K562 (cell line): ENCODE data around the gene MED13L. TPM values are rescaled to one million over a fixed set of nuclear protein-coding genes. Genes with fewer than 3 reads are reported as not detected.
A peak's percentile ranks its signal among the peaks of the same experiment; 100 is the strongest.

ENCODE experiments used
- EP300 ChIP-seq: IDR thresholded peaks from 2 replicates; pipeline ENCODE4 v1.6.1; 2012; ENCODE audit warnings: low read length, improper control_type of control experiment
- EZH2 ChIP-seq: IDR thresholded peaks from 2 replicates; pipeline ENCODE4 v1.6.1; 2012; ENCODE audit warnings: low read depth, mild to moderate bottlenecking, inconsistent platforms, low read length, borderline replicate concordance
- GABPB2 ChIP-seq: fragments of 250-450 bp; sonication (Bioruptor Pico); conservative IDR thresholded peaks from 2 replicates; pipeline ENCODE4 v1.5.1; 2021; ENCODE audit warnings: mild to moderate bottlenecking
- HNRNPK ChIP-seq: fragments of 200-400 bp; formaldehyde crosslinking; IDR thresholded peaks from one replicate; pipeline ENCODE4 v1.6.1; 2018; ENCODE audit warnings: mild to moderate bottlenecking, low read depth, low read length; ENCODE audit not compliant: poor library complexity, severe bottlenecking
- JUND ChIP-seq, 2 experiments: IDR thresholded peaks; 2 replicates in 1 of 2; 3 replicates in 1 of 2; pipeline ENCODE4 v1.6.1; 2011; ENCODE audit warnings: borderline replicate concordance in 2 of 2, low read depth in 2 of 2, low read length in 2 of 2, improper control_type of control experiment in 1 of 2, missing biosample characterization in 1 of 2, missing genetic modification characterization in 1 of 2, missing genetic modification reagents in 1 of 2
- KLF16 ChIP-seq: IDR thresholded peaks from 2 replicates; pipeline ENCODE4 v1.6.1; 2016; ENCODE audit warnings: antibody characterized with exemption
- MTA3 ChIP-seq: fragments of 450-650 bp; formaldehyde crosslinking; IDR thresholded peaks from 2 replicates; pipeline ENCODE4 v1.6.1; 2017; ENCODE audit warnings: mild to moderate bottlenecking, borderline replicate concordance
- NFE2 ChIP-seq: IDR thresholded peaks from 2 replicates; pipeline ENCODE4 v1.6.1; 2014; ENCODE audit warnings: antibody characterized with exemption, low read depth
- SMARCE1 ChIP-seq: fragments of 450-650 bp; IDR thresholded peaks from 2 replicates; pipeline ENCODE4 v1.7.1; 2016; ENCODE audit warnings: mild to moderate bottlenecking
- ZC3H8 ChIP-seq: fragments of 450-650 bp; IDR thresholded peaks from 2 replicates; pipeline ENCODE4 v1.6.1; 2017
- ZNF274 ChIP-seq: IDR thresholded peaks from 2 replicates; pipeline ENCODE4 v1.6.1; 2011; ENCODE audit warnings: low read depth, mild to moderate bottlenecking, low read length, moderate library complexity, borderline replicate concordance
- polyA plus RNA-seq, 8 experiments: library from polyadenylated mRNA; depleted of rRNA in 4 of 8; stranded (reverse) in 5 of 8; unstranded in 3 of 8; fragments of >200 nt; fragmentation: Nextera tagmentation in 2 of 8; fragmentation: Illumina TruSeq in 1 of 8; extraction: Ambion mirVana in 2 of 8; extraction: Trizol in 1 of 8; gene quantifications; 2 replicates each; pipeline versions ENCODE4 v1.2.1 to v1.2.3, GENCODE V29; 2011 to 2014; ENCODE audit warnings: inconsistent platforms in 1 of 8, missing spikeins in 1 of 8
- total RNA-seq, 7 experiments: library from RNA; depleted of rRNA in 6 of 7; stranded (reverse); fragments of >200 nt in 6 of 7; fragmentation: Illumina TruSeq in 2 of 7; extraction: Trizol in 2 of 7; gene quantifications; 2 replicates each; pipeline versions ENCODE4 v1.2.1 to v1.2.3, GENCODE V29; 2011 to 2021; ENCODE audit warnings: low replicate concordance in 1 of 7
- TF ChIP-seq, protein P1 (sequence below), 2 experiments: fragments of 450-650 bp in 1 of 2; sonication (generic) in 1 of 2; formaldehyde crosslinking in 1 of 2; IDR thresholded peaks; 2 replicates each; pipeline versions ENCODE4 v1.7.1 to v1.9.0; 2016 to 2022; ENCODE audit warnings: inconsistent platforms in 1 of 2, mild to moderate bottlenecking in 1 of 2, missing genetic modification reagents in 1 of 2
- TF ChIP-seq, protein P2 (sequence below), 2 experiments: fragments of 450-650 bp; conservative IDR thresholded peaks; 2 replicates each; pipeline ENCODE4 v1.6.1; 2017; ENCODE audit warnings: mild to moderate bottlenecking in 2 of 2, moderate library complexity in 2 of 2
- TF ChIP-seq, protein P3 (sequence below): fragments of 450-650 bp; IDR thresholded peaks from 2 replicates; pipeline ENCODE4 v1.6.1; 2016
- TF ChIP-seq, protein P4 (sequence below): sonication (generic); formaldehyde crosslinking; IDR thresholded peaks from 2 replicates; pipeline ENCODE4 v1.8.1; 2022; ENCODE audit warnings: missing genetic modification reagents

Gene MED13L
- total and polyA plus RNA-seq, 9 of the 15 experiments (the other 6 are each of a cell fraction or from before 2014, with no cell fraction given): 13.4 to 90.3 (median 36.9) TPM

DNA sequence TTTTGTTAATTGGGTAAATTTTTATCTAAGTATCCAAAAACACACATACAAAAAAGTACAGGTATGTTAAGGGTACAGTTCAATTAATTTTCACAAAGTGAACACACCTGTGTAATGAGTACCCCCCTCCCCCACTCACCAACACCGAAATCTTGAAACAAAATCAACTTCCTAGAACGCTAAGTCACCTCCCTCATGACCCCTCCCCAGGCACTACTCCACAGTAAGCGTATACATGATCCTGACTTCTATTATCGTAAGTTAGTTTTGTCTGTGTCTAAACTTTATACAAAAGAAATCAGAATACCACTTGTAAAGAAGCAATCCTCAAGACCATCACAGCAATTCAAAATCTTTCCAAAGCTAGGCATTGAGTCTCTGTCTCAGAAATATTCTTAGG is 100.5 kb downstream of the MED13L start (continued):
- TF ChIP-seq, protein P1, sequence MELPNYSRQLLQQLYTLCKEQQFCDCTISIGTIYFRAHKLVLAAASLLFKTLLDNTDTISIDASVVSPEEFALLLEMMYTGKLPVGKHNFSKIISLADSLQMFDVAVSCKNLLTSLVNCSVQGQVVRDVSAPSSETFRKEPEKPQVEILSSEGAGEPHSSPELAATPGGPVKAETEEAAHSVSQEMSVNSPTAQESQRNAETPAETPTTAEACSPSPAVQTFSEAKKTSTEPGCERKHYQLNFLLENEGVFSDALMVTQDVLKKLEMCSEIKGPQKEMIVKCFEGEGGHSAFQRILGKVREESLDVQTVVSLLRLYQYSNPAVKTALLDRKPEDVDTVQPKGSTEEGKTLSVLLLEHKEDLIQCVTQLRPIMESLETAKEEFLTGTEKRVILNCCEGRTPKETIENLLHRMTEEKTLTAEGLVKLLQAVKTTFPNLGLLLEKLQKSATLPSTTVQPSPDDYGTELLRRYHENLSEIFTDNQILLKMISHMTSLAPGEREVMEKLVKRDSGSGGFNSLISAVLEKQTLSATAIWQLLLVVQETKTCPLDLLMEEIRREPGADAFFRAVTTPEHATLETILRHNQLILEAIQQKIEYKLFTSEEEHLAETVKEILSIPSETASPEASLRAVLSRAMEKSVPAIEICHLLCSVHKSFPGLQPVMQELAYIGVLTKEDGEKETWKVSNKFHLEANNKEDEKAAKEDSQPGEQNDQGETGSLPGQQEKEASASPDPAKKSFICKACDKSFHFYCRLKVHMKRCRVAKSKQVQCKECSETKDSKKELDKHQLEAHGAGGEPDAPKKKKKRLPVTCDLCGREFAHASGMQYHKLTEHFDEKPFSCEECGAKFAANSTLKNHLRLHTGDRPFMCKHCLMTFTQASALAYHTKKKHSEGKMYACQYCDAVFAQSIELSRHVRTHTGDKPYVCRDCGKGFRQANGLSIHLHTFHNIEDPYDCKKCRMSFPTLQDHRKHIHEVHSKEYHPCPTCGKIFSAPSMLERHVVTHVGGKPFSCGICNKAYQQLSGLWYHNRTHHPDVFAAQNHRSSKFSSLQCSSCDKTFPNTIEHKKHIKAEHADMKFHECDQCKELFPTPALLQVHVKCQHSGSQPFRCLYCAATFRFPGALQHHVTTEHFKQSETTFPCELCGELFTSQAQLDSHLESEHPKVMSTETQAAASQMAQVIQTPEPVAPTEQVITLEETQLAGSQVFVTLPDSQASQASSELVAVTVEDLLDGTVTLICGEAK (IDR thresholded peaks at IDR 0.05): peak; percentile 52; the same call in 1 of the 2 replicates
- TF ChIP-seq, protein P1 (CRISPR knock-in tag; IDR thresholded peaks at IDR 0.05): no peak
- TF ChIP-seq ZNF274 (no peak), MTA3 (0 out of 2 replicates have a peak, but pooled peaks have one; percentile 37), ZC3H8 (no peak), JUND (IDR thresholded peaks at IDR 0.05; ENCODE audit: borderline replicate concordance, low read depth, low read length) (0 out of 2 replicates have a peak, but pooled peaks have one; percentile 12), JUND (tag; IDR thresholded peaks at IDR 0.05; ENCODE audit: borderline replicate concordance, low read depth, low read length) (no peak; the same call in 2 of the 3 replicates), GABPB2 (CRISPR knock-in tag) (no peak), EP300 (peak; percentile 53; the same call in 1 of the 2 replicates), SMARCE1 (peak; percentile 70), EZH2 (no peak), NFE2 (peak; percentile 85), KLF16 (no peak), HNRNPK (no peak)
- TF ChIP-seq, protein P2, sequence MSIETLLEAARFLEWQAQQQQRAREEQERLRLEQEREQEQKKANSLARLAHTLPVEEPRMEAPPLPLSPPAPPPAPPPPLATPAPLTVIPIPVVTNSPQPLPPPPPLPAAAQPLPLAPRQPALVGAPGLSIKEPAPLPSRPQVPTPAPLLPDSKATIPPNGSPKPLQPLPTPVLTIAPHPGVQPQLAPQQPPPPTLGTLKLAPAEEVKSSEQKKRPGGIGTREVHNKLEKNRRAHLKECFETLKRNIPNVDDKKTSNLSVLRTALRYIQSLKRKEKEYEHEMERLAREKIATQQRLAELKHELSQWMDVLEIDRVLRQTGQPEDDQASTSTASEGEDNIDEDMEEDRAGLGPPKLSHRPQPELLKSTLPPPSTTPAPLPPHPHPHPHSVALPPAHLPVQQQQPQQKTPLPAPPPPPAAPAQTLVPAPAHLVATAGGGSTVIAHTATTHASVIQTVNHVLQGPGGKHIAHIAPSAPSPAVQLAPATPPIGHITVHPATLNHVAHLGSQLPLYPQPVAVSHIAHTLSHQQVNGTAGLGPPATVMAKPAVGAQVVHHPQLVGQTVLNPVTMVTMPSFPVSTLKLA (conservative IDR thresholded peaks at IDR 0.05): 0 out of 4 replicates have a peak, but pooled peaks of 1 of the 2 experiments have one; percentile 26
- TF ChIP-seq, protein P3, sequence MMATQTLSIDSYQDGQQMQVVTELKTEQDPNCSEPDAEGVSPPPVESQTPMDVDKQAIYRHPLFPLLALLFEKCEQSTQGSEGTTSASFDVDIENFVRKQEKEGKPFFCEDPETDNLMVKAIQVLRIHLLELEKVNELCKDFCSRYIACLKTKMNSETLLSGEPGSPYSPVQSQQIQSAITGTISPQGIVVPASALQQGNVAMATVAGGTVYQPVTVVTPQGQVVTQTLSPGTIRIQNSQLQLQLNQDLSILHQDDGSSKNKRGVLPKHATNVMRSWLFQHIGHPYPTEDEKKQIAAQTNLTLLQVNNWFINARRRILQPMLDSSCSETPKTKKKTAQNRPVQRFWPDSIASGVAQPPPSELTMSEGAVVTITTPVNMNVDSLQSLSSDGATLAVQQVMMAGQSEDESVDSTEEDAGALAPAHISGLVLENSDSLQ: peak; percentile 16; the same call in 1 of the 2 replicates
- TF ChIP-seq, protein P4, sequence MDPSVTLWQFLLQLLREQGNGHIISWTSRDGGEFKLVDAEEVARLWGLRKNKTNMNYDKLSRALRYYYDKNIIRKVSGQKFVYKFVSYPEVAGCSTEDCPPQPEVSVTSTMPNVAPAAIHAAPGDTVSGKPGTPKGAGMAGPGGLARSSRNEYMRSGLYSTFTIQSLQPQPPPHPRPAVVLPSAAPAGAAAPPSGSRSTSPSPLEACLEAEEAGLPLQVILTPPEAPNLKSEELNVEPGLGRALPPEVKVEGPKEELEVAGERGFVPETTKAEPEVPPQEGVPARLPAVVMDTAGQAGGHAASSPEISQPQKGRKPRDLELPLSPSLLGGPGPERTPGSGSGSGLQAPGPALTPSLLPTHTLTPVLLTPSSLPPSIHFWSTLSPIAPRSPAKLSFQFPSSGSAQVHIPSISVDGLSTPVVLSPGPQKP (CRISPR knock-in tag): no peak
